NCI-H1417 (cell line): Measurements from ENCODE around the gene SPIRE2.
A peak's percentile ranks its signal among the peaks of the same experiment; 100 is the strongest.
"Not testable (repeated sequence)": the region's sequence is repeated elsewhere in the genome, so short reads cannot be mapped to it uniquely, and the experiment has no call there.

Experiments
- DNase-seq, 3 experiments: peaks; one replicate each; lab custom pipeline; 2025; lab: John Stamatoyannopoulos, UW

The SPIRE2 gene

GRCh38 chr16:89898201-89898967, 70.1 kb downstream of the SPIRE2 start:
- no peak for DNase-seq

DNA sequence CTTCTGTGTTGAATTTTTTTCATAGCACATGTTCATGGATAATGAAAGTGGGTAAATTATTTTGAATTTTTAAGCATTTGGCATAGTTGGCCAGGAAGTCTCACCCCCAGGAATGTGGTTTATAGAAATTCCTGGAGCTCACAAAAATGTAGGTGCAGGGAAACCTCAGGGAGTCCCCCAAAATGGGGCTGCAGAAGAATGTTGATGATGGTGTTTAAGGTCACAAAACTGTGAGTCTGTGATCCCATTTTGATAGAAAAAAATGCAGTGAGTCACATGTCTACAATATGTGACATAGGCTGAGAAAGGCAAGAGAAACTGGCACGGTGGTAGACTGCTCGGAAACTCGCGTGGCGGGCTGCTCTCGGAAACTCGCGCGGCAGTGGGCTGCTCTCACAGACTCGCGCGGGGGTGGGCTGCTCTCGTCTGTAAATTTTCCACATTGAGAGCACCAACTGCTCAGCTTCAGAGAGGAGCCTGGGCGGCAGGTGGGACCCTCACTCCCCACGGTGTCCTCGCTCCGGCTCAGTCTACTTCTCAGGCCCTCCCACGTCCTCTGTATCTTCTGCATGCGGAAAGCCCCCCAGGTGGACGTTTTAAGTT, 71.7 kb downstream of the SPIRE2 start:
- no peak for DNase-seq

DNA sequence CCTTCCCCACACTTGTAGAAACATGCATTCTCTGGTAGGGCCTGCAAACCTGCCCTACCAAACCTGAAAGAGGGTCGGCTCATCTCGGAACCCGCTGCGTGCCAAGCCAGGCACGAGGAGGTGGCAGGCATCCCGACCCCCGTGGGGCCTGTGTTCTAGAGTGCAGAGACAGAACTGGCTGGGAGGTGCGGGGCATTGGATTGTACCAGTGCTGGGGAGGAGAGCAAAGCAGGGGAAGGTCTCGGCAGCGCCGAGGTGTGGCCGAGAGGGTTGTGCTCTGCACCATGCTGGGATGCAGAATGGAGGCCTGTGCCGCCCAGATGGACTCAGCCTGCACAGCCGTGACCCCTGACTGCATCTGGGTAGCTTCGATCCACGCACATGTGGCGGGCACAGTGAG, 72.6 kb downstream of the SPIRE2 start:
- no peak for DNase-seq

DNA sequence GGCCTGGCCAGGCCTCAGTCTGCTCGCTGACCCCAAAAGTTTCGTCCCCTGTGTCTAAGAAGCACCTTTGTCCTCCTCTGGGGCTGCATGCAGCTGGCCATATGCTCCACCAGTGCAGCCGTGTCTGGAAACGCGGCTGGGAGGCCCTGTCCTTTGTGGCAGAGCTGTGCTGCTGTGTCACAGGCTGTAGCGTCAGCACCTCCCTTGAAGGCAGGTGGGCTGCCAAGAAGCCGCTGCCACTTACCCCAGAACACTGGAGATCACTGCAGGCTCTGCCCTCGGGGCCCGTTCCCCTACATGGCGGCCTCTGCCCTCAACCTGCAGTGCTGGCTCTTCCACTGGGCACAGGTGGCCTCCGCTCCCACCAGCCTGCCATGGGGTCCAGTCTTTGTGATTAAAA, 74.7 kb downstream of the SPIRE2 start:
- DNase-seq: no peak

DNA sequence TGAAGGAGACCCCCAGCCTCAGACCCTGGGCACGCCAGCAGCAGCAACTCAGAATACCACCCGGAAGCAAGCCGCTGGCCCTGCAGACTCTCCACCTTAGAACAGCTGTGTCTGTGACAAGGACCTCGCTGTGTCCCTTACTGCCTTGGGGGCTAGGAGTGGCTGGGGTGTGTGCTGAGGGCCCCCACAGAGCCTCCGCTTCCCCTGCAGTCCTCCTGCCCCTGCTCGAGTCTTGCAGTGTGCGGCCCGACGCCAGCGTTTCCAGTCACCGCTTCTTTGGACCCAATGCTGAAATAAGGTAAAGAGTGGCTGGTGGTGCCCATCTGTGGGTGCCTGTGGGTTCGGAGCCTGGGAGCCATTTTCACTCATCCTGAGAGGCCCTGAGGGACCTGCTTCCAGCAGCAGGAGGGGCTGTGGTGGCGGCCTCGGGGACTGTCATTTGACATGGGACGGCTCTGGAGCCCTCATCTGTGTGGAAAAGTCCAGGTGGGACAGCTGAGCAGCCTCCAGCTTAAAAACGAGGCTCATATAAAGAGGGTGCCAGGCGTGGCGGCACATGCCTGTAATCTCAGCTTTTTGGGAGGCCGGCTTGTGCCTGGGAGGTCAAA, 75.7 kb downstream of the SPIRE2 start:
- no peak for DNase-seq

DNA sequence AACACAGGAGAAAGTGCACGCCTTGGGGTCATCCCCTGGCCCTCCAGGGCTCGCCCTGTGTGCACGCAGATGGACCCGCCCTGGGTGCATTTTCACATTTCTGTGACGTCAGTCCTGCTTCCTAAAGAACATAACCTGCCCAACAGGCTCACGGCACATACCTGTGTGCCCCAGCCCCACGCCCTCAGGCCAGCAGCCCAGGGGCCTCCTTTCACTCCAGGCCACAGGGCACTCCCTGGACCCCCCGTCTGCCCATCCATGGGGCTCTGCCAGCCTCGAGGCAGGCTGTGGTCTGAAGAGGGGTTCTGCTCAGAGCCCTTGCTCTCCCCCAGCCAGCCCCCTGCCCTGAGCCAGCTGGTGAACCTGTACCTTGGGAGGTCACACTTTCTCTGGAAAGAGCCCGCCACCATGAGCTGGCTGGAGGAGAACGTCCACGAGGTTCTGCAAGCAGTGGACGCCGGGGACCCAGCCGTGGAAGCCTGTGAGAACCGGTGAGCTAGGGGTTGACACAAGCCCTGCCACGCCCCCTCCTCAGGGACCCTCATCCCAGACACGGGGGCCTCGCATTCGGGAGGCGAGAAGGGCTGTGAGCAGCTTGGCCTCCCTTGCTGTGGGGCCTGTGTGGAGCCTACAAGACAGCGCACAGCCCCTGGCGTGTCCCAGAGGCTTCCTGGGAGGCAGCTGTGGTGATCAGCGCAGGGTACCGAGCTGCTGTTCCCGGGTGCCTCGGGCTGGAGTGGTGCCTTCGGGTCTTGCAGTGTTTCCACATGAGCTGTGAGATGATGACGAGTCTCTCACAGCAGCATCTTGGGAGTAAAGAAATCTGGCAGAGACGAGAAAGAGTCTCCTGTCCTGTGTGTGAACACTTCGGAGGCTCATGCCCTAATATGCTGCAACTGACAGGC, 76.6 kb downstream of the SPIRE2 start:
- DNase-seq: no peak

DNA sequence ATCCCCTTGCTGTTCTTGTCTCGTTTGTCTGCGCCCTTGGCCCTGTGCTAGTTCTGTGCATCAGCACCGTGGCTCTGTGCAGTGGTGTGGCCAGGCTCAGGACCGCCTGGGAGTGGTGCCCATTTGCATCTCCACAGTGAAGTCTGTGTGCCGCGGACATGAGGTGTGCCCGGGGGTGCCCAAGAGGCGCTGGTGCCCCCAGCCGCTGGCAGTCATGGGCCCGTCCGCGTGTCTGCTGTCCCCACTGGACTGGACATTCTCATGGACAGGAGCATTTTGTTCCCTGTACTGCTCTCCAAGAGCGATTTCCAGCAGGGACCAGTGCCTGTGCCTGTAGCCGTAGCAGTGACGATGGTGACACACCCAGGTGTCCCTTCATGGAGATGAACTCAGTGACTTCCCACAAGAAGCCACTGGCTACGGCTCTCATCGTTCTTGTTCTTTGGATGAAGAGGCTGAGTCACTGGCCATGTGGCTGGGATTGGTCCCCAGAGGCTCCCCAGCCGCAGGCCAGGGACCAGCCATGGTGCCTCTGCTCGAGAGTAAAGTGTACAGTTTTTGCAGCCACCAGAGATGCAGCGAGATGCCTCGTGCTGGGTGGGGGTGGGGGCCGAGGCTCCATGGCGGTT, 77.3 kb downstream of the SPIRE2 start:
- peak in 1 of 3 experiments; percentile 74 for DNase-seq

- DNase-seq: peak in 1 of 3 experiments; percentile 74
Measured at GRCh38 chr16:89906140-89907025, 78.1 kb downstream of the SPIRE2 start.

- no peak for DNase-seq
Measured at GRCh38 chr16:89907055-89907814, 79.0 kb downstream of the SPIRE2 start.

DNA sequence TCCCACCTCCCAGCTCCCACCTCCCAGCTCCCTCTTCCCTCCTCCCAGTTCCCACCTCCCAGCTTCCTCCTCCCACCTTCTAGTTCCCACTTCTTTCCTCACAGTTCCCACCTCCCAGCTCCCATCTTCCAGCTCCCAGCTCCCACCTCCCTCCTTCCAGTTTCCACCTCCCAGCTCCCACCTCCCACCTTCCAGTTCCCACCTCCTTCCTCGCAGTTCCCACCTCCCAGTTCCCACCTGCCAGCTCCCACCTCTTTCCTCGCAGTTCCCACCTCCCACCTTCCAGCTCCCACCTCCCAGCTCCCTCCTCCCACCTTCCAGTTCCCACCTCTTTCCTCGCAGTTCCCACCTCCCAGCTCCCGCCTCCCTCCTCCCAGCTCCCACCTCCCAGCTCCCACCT, 80.0 kb downstream of the SPIRE2 start:
- no peak for DNase-seq

DNA sequence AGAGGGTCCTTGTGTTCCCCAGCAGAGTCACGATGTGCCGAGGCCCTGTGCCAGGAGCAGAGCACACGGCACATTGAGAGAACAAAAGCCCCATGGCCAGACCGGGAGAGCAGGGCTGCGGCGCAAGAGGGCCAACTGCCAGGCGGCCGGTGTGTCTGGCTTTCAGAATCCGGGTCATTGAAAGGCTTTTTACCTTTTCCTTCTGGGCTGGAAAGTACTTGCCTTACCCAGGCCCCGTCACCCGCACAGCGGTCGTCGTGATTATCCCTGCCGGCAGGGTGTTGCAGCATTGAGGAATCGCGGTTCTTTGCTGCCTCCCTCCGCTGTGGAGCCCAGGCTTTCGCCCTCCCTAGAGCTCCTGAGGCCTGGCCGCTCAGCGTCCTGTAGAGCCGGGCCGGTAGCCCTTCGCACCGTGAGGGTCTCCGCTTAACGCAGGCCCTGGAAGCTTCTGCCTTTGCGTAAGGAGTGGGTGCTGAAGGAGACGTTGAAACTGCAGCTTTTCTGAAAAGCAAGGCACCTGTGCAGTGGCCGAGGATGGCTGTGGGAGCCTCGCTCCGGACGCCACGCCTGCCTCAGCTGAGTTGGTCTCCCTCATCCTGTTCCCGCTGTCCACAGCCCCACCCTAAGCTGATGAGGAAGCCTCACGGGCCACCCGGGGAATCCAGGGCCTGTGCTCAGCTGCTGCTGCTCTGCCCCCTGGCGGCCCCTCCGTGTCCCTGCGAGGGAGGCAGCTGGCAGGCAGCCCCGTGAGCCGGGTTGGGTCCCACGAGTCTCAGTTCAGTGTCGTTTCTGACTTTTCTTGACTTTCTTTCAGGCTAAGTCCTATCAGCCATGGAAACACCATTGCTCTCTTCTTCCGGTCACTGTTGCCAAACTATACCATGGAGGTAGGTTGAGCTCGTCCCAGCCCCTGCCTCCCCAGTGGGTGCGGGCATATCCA, 81.8 kb downstream of the SPIRE2 start:
- DNase-seq: peak in 2 of 3 experiments; percentile 12 to 38

GRCh38 chr16:89910717-89911354, 82.6 kb downstream of the SPIRE2 start:
- DNase-seq: no peak

DNA sequence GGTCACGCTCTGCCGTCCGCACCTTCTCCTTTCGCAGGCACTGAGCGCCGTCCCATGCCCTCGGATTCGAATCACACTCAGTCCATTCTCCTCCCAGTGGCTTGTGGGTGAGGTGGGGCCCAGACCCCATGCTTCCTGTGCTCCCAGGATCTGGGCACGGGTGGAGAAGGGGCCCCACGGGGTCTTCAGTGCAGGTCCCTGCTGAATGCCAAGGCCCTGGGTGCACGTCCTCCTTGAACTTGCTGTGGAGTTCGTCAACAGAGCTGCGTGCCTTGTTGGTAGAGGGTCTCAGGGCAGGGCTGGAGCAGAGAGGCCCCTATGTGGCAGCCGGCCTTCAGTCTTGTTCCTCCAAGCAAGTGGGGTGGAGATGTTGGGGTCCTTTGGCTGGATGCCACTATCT, 83.1 kb downstream of the SPIRE2 start:
- DNase-seq: no peak

DNA sequence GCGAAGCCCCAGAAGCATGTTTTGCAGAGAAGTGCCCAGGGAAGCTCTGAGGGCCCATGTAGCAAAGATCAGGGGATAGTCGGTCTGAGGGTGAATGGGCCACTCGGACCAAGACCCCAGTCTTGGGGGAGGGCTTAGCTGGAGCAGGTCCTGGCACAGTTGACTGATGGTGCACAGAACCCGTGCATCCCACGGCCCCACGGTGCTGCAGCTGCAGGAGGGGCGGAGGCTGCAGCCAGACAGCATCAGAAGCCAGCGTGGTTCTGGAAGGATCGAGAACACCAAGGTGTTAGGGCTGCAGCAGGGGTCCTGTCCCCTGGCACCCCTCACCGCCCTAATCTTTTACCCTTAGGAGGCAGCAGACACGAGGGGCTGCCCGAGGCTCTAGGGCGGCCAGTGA, 83.9 kb downstream of the SPIRE2 start:
- DNase-seq: no peak

DNA sequence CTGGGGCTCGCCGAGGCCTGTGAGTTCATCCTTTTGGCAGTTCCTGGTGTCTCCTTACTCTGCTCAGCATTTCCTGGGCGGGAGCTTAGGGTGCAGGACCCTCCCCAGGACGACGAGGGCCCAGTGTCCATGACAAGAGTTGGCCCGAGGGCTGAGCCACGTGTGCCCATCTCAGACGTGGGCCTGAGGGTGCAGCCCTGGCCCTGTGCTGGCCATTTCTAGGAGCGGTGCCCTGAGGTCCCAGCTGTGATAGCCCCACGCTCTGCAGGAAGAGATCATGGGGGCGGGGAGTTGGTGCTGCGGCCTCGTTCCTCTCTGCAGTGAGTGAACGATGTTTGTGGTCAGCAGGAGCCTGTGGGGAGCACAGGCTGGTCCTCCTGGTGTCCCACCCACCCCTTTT, 84.4 kb downstream of the SPIRE2 start:
- no peak for DNase-seq

DNA sequence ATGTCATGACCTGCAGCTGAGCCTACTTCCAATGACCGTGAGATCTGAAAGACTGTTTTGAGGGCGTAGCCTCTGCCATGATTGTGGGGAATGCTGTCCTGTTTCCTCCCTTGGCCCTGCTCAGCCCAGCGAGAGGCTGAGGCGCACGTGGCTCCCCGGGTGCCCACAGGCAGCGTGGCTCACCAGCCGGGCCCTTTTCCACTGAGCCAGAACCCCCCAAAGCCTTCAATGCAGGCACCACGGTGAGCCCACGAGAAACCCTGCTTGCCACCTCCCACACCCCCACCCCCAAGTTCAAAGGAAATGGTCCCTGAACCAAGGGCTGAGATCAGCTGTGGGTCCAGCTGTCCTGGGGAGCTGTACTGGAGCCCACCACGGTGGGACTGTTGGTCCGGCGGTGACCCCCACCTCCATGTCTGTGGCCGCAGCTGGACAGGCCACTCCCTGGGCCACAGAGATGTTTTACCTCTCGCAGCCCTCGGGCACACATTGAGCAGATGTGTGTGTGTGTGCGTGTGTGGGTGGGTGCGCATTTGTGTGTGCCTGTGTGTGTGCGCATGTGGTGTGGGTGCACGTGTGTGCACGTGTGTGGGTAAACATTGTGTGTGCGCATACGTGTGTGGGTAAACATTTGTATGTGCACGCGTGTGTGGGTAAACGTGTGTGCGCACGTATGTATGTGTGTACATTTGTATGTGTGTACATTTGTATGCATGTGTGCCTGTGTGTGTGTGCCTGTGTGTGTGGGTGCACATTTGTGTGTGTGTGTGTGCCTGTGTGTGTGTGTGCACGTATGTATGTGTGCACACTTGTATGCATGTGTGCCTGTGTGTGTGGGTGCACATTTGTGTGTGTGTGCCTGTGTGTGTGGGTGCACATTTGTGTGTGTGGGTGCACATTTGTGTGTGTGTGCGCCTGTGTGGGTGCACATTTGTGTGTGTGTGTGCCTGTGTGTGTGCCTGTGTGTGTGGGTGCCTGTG, 85.4 kb downstream of the SPIRE2 start:
- no peak for DNase-seq

DNA sequence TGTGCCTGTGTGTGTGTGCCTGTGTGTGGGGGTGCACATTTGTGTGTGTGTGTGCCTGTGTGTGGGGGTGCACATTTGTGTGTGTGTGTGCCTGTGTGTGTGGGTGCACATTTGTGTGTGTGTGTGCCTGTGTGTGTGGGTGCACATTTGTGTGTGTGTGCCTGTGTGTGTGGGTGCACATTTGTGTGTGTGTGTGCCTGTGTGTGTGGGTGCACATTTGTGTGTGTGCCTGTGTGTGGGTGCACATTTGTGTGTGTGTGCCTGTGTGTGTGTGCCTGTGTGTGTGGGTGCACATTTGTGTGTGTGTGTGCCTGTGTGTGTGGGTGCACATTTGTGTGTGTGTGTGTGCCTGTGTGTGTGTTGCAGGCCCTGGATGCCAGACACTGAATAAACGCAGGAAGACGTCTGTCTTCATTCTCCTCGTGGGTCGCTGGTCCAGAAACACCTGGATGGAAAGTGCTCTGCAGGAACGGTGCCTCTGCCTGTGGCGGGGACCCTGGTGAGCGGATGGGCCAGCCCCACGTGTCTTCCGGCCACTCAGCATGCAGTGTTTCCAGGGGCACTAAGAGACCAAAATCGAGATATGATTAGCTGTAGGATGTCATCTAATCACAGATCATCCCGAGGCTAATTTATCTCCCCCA, 86.5 kb downstream of the SPIRE2 start:
- not testable (repeated sequence) for DNase-seq
